DMS79 treated with DMSO at 0.1 percent for 48 hours (cell line): Measurements from ENCODE around the gene GNAI2.
"Not testable (repeated sequence)": the region's sequence is repeated elsewhere in the genome, so short reads cannot be mapped to it uniquely, and the experiment has no call there.

ENCODE experiments used
- DNase-seq: peaks from one replicate; lab custom pipeline; 2025; lab: John Stamatoyannopoulos, UW

GNAI2 gene

GRCh38 chr3:50245251-50245745 lies 9.3 kb downstream of the GNAI2 start:
- DNase-seq = no peak

- peak; percentile 52 for DNase-seq
These were observed 10.0 kb downstream of the GNAI2 start for GRCh38 chr3:50245831-50246516.

GRCh38 chr3:50246517-50246954 lies 10.5 kb downstream of the GNAI2 start:
- no peak for DNase-seq

GRCh38 chr3:50248387-50248786 lies 12.4 kb downstream of the GNAI2 start:
- DNase-seq = peak; percentile 44

GRCh38 chr3:50249457-50249856 lies 13.5 kb downstream of the GNAI2 start:
- DNase-seq = no peak

GRCh38 chr3:50250514-50250913 lies 14.5 kb downstream of the GNAI2 start:
- DNase-seq = no peak

- no peak for DNase-seq
These were observed 15.2 kb downstream of the GNAI2 start for GRCh38 chr3:50251220-50251619.

GRCh38 chr3:50254577-50255250 lies 18.7 kb downstream of the GNAI2 start:
- no peak for DNase-seq

- DNase-seq = peak; percentile 36
These were observed 19.2 kb downstream of the GNAI2 start for GRCh38 chr3:50255251-50255615.

GRCh38 chr3:50256978-50257890 lies 21.2 kb downstream of the GNAI2 start:
- DNase-seq = no peak

- no peak for DNase-seq
These were observed 22.2 kb downstream of the GNAI2 start for GRCh38 chr3:50258029-50258680.

GRCh38 chr3:50258979-50259378 lies 23.0 kb downstream of the GNAI2 start:
- no peak for DNase-seq

- DNase-seq = no peak
These were observed 23.5 kb downstream of the GNAI2 start for GRCh38 chr3:50259432-50260026.

GRCh38 chr3:50260027-50260941 lies 24.3 kb downstream of the GNAI2 start:
- DNase-seq = peak; percentile 55

- no peak for DNase-seq
These were observed 25.0 kb downstream of the GNAI2 start for GRCh38 chr3:50260942-50261441.

GRCh38 chr3:50261505-50261904 lies 25.5 kb downstream of the GNAI2 start:
- no peak for DNase-seq

GRCh38 chr3:50262200-50262599 lies 26.2 kb downstream of the GNAI2 start:
- not testable (repeated sequence) for DNase-seq

- no peak for DNase-seq
These were observed 26.8 kb downstream of the GNAI2 start for GRCh38 chr3:50262778-50263177.

GRCh38 chr3:50263478-50264382 lies 27.7 kb downstream of the GNAI2 start:
- DNase-seq = no peak
